Panc1 (cell line): ENCODE results near the gene CDS2. TPM values are rescaled to one million over a fixed set of nuclear protein-coding genes. Genes with fewer than 3 reads are reported as not detected.
A peak's percentile ranks its signal among the peaks of the same experiment; 100 is the strongest.

Experiments
- ATAC-seq: fragments of 200-7000 bp; cut with Tn5 transposase; 2 replicates; pipeline ENCODE4 v1.9.1; 2020; ENCODE audit warnings: mild to moderate bottlenecking, moderate library complexity
- BruUV-seq: library from RNA; stranded (reverse); fragments of 400-500 nt; replicated peaks from 2 replicates; lab custom pipeline; 2021; lab: Mats Ljungman, UMichigan
- CTCF ChIA-PET: fragments of 300-600 bp; sonication (Branson Sonifier 250); formaldehyde crosslinking; loops from one replicate; lab custom pipeline; 2022; ENCODE audit warnings: antibody characterized with exemption; lab: Charles Lee
- POLR2A ChIA-PET: fragments of 300-600 bp; sonication (Branson Sonifier 250); formaldehyde crosslinking; loops from one replicate; lab custom pipeline; 2022; ENCODE audit warnings: antibody characterized with exemption; lab: Charles Lee
- DNase-seq: peaks from one replicate; pipeline ENCODE4 v3.0.0-alpha.2; 2010; ENCODE audit warnings: low read depth, low spot score
- H3K27ac ChIP-seq: 2 replicates; pipeline ENCODE4 v1.5.1; 2011; ENCODE audit warnings: mild to moderate bottlenecking, low read length, inconsistent platforms
- H3K27me3 ChIP-seq: fragments of 200-500 bp; sonication (Bioruptor generic); 2 replicates; pipeline ENCODE4 v1.6.0; 2014; ENCODE audit warnings: low read length, inconsistent platforms; ENCODE audit not compliant: control insufficient read depth, insufficient read depth
- H3K36me3 ChIP-seq: fragments of 200-500 bp; sonication (Bioruptor generic); 2 replicates; pipeline ENCODE4 v1.5.1; 2014; ENCODE audit warnings: inconsistent platforms, mild to moderate bottlenecking, low read length, moderate library complexity; ENCODE audit not compliant: control insufficient read depth, insufficient read depth
- H3K4me1 ChIP-seq: 2 replicates; pipeline ENCODE4 v1.5.1; 2011; ENCODE audit warnings: inconsistent platforms, mild to moderate bottlenecking, low read length, moderate library complexity; ENCODE audit not compliant: control insufficient read depth, insufficient read depth
- H3K4me3 ChIP-seq, 2 experiments: 2 replicates each; pipeline ENCODE4 v1.5.1; 2011 to 2012; ENCODE audit warnings: low read depth in 2 of 2, low read length in 2 of 2, mild to moderate bottlenecking in 2 of 2, inconsistent platforms in 1 of 2, moderate library complexity in 1 of 2
- H3K9me3 ChIP-seq: fragments of 200-500 bp; sonication (Bioruptor generic); 2 replicates; pipeline ENCODE4 v1.5.1; 2014; ENCODE audit warnings: low read depth, mild to moderate bottlenecking, inconsistent platforms, low read length, moderate library complexity; ENCODE audit not compliant: control insufficient read depth, insufficient read depth
- POLR2AphosphoS5 ChIP-seq: IDR thresholded peaks from 2 replicates; pipeline ENCODE4 v1.6.1; 2012; ENCODE audit warnings: mild to moderate bottlenecking, low read depth, low read length, moderate library complexity
- SIN3A ChIP-seq: IDR thresholded peaks from 2 replicates; pipeline ENCODE4 v1.6.1; 2012; ENCODE audit warnings: low read depth, mild to moderate bottlenecking, low read length, moderate library complexity, borderline replicate concordance; ENCODE audit not compliant: insufficient read depth
- TCF7L2 ChIP-seq: IDR thresholded peaks from 2 replicates; pipeline ENCODE4 v1.6.1; 2011; ENCODE audit warnings: mild to moderate bottlenecking, low read depth, low read length, inconsistent platforms
- in situ Hi-C: cut with HindIII; loops from 2 replicates; pipeline ENCODE4 v1.10.0; 2016; ENCODE audit warnings: low sequenced_read_pairs, low pct_unique_long_range_greater_than_20kb
- intact Hi-C: fragments of 100-400 bp; cut with micrococcal nuclease; formaldehyde crosslinking; loops from one replicate; pipeline ENCODE4 v1.10.0; 2022; ENCODE audit not compliant: unreplicated experiment
- total RNA-seq: library from RNA; stranded (reverse); gene quantifications from one replicate; pipeline ENCODE4 v1.2.1, GENCODE V29; 2021; ENCODE audit not compliant: unreplicated experiment
- TF ChIP-seq, protein P1 (sequence below): fragments of 450-650 bp; IDR thresholded peaks from 2 replicates; pipeline ENCODE4 v1.5.1; 2017; ENCODE audit warnings: mild to moderate bottlenecking
- TF ChIP-seq, protein P2 (sequence below), 2 experiments: IDR thresholded peaks; 2 replicates each; pipeline ENCODE4 v1.6.1; 2011 to 2012; ENCODE audit warnings: low read depth in 2 of 2, control low read depth in 1 of 2, low read length in 1 of 2, mild to moderate bottlenecking in 1 of 2, moderate library complexity in 1 of 2; ENCODE audit not compliant: insufficient read depth in 1 of 2

Gene CDS2
- total RNA-seq, 1 experiment from 2014 or later = 54.0 TPM

DNA sequence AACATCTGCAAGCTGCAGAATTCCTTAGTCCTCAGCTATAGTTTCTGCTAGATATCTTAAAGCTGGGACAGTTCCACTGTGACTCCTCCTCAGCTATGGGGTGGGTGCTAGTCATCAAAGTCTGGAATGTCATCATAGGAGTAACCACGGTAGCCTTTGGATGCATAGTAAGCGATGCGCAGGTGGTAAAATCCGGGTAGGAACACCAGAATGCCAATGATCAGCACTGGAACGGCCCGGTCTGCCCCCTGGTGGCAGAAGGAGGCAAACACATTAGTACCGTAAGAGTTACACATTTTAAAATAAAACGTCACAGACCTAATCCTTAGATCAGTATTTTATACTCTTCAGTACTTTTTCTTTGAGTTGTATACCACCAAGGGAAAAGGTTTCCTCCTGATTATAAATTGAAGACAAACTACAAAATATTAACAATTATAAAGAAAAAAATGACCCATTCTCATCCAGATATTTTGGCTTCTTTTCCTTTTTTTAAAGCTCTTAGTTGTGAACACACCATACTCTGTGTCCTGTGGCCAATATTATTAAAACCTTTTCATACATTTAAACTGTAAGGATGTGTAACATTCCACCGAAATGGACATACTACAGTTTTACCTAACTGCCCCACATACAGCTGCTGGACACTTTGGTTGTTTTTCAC is 26.0 kb upstream of the CDS2 start:
- POLR2A ChIA-PET = interaction anchor here (0.7 kb wide), 1 partner anchor 145 kb away, joined by 4 read pairs; no protein-coding TSS in a partner anchor
- peaks cover 5% of the 10 kb centered on the region for H3K36me3 ChIP-seq
- peak; percentile 83 for ATAC-seq

DNA sequence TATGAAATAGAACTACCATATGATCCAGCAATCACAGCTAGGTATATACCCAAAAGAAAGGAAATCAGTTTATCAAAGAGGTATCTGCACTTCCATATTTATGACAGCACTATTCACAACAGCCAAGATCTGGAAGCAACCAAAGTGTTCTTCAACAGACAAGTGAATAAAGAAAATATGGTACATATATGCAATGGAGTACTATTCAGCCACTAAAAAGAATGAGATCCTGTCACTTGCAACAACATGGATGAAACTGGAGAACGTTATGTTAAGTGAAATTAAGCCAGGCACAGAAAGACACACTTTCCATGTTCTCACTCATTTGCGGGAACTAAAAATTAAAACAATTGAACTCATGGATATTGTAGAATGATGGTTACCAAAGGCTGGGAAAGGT is 22.3 kb upstream of the CDS2 start:
- Histone ChIP-seq H3K36me3 (peaks cover 7% of the 10 kb centered on the region; the same call in 1 of the 2 replicates), H3K27me3 (no peaks in the 10 kb centered on the region), H3K4me3 (no peak overlapping the region), H3K4me1 (no peaks in the 10 kb centered on the region), H3K27ac (no peak overlapping the region), H3K9me3 (no peaks in the 10 kb centered on the region)
- DNase-seq = no peak
- no peak for ATAC-seq
- in situ Hi-C loops = no loop called here
- BruUV-seq = no TSS peak
- TF ChIP-seq SIN3A (no peak), TCF7L2 (no peak), POLR2AphosphoS5 (no peak)
- TF ChIP-seq, protein P1, sequence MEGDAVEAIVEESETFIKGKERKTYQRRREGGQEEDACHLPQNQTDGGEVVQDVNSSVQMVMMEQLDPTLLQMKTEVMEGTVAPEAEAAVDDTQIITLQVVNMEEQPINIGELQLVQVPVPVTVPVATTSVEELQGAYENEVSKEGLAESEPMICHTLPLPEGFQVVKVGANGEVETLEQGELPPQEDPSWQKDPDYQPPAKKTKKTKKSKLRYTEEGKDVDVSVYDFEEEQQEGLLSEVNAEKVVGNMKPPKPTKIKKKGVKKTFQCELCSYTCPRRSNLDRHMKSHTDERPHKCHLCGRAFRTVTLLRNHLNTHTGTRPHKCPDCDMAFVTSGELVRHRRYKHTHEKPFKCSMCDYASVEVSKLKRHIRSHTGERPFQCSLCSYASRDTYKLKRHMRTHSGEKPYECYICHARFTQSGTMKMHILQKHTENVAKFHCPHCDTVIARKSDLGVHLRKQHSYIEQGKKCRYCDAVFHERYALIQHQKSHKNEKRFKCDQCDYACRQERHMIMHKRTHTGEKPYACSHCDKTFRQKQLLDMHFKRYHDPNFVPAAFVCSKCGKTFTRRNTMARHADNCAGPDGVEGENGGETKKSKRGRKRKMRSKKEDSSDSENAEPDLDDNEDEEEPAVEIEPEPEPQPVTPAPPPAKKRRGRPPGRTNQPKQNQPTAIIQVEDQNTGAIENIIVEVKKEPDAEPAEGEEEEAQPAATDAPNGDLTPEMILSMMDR = no peak
- TF ChIP-seq, protein P2, sequence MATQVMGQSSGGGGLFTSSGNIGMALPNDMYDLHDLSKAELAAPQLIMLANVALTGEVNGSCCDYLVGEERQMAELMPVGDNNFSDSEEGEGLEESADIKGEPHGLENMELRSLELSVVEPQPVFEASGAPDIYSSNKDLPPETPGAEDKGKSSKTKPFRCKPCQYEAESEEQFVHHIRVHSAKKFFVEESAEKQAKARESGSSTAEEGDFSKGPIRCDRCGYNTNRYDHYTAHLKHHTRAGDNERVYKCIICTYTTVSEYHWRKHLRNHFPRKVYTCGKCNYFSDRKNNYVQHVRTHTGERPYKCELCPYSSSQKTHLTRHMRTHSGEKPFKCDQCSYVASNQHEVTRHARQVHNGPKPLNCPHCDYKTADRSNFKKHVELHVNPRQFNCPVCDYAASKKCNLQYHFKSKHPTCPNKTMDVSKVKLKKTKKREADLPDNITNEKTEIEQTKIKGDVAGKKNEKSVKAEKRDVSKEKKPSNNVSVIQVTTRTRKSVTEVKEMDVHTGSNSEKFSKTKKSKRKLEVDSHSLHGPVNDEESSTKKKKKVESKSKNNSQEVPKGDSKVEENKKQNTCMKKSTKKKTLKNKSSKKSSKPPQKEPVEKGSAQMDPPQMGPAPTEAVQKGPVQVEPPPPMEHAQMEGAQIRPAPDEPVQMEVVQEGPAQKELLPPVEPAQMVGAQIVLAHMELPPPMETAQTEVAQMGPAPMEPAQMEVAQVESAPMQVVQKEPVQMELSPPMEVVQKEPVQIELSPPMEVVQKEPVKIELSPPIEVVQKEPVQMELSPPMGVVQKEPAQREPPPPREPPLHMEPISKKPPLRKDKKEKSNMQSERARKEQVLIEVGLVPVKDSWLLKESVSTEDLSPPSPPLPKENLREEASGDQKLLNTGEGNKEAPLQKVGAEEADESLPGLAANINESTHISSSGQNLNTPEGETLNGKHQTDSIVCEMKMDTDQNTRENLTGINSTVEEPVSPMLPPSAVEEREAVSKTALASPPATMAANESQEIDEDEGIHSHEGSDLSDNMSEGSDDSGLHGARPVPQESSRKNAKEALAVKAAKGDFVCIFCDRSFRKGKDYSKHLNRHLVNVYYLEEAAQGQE (IDR thresholded peaks at IDR 0.05; ENCODE audit: insufficient read depth in 1 of 2, low read depth in 2 of 2, low read length in 1 of 2) = no peak
- ChIA-PET POLR2A (no interaction called here), CTCF (no interaction called here)
- intact Hi-C loops = loop anchor here (5.0 kb wide), 1 partner anchor 497 kb away; no protein-coding TSS in a partner anchor

More for the DNA sequence above, 26.0 kb upstream of the CDS2 start:
- TF ChIP-seq SIN3A (no peak), POLR2AphosphoS5 (no peak)
- TF ChIP-seq, protein P2 (IDR thresholded peaks at IDR 0.05; ENCODE audit: insufficient read depth in 1 of 2, low read depth in 2 of 2, low read length in 1 of 2) = no peak
- TF ChIP-seq, protein P1 = peak; percentile 94
- in situ Hi-C loops = no loop called here
- Histone ChIP-seq H3K27ac (no peak overlapping the region), H3K4me3 (no peak overlapping the region), H3K4me1 (no peaks in the 10 kb centered on the region), H3K27me3 (no peaks in the 10 kb centered on the region), H3K9me3 (no peaks in the 10 kb centered on the region)
- BruUV-seq = no TSS peak
- peak; percentile 42 for DNase-seq
- CTCF ChIA-PET = interaction anchor here (0.6 to 1.0 kb wide), 3 partner anchors 30 to 145 kb away, joined by 3 to 4 read pairs (median 3); no protein-coding TSS in a partner anchor
- intact Hi-C loops = loop anchor here (5.0 kb wide), 1 partner anchor 494 kb away; no protein-coding TSS in a partner anchor
